HEK293 (cell line): ENCODE results near the gene CHRNA4.

Source experiments
- CTCF ChIA-PET: fragments of 350-600 bp; formaldehyde crosslinking; extraction: SDS; loops from one replicate; lab custom pipeline; 2021; ENCODE audit warnings: antibody characterized with exemption; lab: Yijun Ruan, JAX
- POLR2A ChIA-PET: fragments of 300-600 bp; formaldehyde crosslinking; extraction: SDS; loops from one replicate; lab custom pipeline; 2020; ENCODE audit warnings: antibody characterized with exemption, inconsistent platforms; lab: Yijun Ruan, JAX
- H3K27ac ChIP-seq: fragments of 200-500 bp; sonication (Bioruptor generic); 2 replicates; pipeline ENCODE4 v1.5.1; 2014; ENCODE audit warnings: low read depth, low read length, control low read depth, inconsistent platforms; ENCODE audit errors: extremely low read depth
- H3K36me3 ChIP-seq, 2 experiments: fragments of 200-500 bp in 1 of 2; sonication (Bioruptor generic) in 1 of 2; 1 replicate in 1 of 2; 2 replicates in 1 of 2; pipeline ENCODE4 v1.5.1; 2014 to 2017; ENCODE audit warnings: inconsistent platforms in 2 of 2, low read length in 2 of 2; ENCODE audit not compliant: control insufficient read depth in 2 of 2, insufficient read depth in 1 of 2
- H3K4me1 ChIP-seq: fragments of 200-500 bp; sonication (Bioruptor generic); 2 replicates; pipeline ENCODE4 v1.5.1; 2014; ENCODE audit warnings: mild to moderate bottlenecking, low read length, inconsistent platforms; ENCODE audit not compliant: control insufficient read depth, insufficient read depth
- H3K4me3 ChIP-seq: 2 replicates; pipeline ENCODE4 v1.5.1; 2011; ENCODE audit warnings: low read depth, mild to moderate bottlenecking, control low read depth, low read length, moderate library complexity
- H3K9me3 ChIP-seq: fragments of 200-500 bp; sonication (Bioruptor generic); 2 replicates; pipeline ENCODE4 v1.5.1; 2014; ENCODE audit warnings: low read depth, low read length, inconsistent platforms; ENCODE audit not compliant: control insufficient read depth, insufficient read depth
- EGR2 ChIP-seq: fragments of 450-650 bp; formaldehyde crosslinking; IDR thresholded peaks from 2 replicates; pipeline ENCODE4 v1.5.1; 2016; ENCODE audit warnings: low read depth, missing biosample characterization, missing genetic modification characterization
- SETDB1 ChIP-seq: IDR thresholded peaks from one replicate; pipeline ENCODE4 v1.6.1; 2017; ENCODE audit warnings: mild to moderate bottlenecking, low read length, moderate library complexity, mixed read lengths; ENCODE audit not compliant: insufficient read length
- WT1 ChIP-seq: fragments of 450-650 bp; formaldehyde crosslinking; IDR thresholded peaks from 2 replicates; pipeline ENCODE4 v1.5.1; 2016; ENCODE audit warnings: missing biosample characterization, missing genetic modification characterization
- ZFHX2 ChIP-seq: fragments of 450-650 bp; formaldehyde crosslinking; conservative IDR thresholded peaks from 2 replicates; pipeline ENCODE4 v1.5.1; 2016; ENCODE audit warnings: missing biosample characterization, missing genetic modification characterization
- ZNF23 ChIP-seq: fragments of 450-650 bp; formaldehyde crosslinking; IDR thresholded peaks from 2 replicates; pipeline ENCODE4 v1.5.1; 2016; ENCODE audit warnings: missing biosample characterization, missing genetic modification characterization, borderline replicate concordance
- ZNF274 ChIP-seq, 2 experiments: fragments of 200-500 bp in 1 of 2; fragments of 450-650 bp in 1 of 2; sonication (Bioruptor generic) in 1 of 2; formaldehyde crosslinking in 1 of 2; IDR thresholded peaks; 2 replicates each; pipeline versions ENCODE4 v1.5.1 to v1.6.1; 2014 to 2016; ENCODE audit warnings: borderline replicate concordance in 1 of 2, inconsistent platforms in 1 of 2, low read length in 1 of 2, missing biosample characterization in 1 of 2, missing genetic modification characterization in 1 of 2
- ZNF341 ChIP-seq: fragments of 450-650 bp; formaldehyde crosslinking; IDR thresholded peaks from 2 replicates; pipeline ENCODE4; 2016; ENCODE audit warnings: low read depth, missing biosample characterization, missing genetic modification characterization
- ZNF391 ChIP-seq: fragments of 450-650 bp; formaldehyde crosslinking; IDR thresholded peaks from 2 replicates; pipeline ENCODE4 v1.5.1; 2016; ENCODE audit warnings: low read depth, missing biosample characterization, missing genetic modification characterization, borderline replicate concordance
- ZNF426 ChIP-seq: fragments of 450-650 bp; formaldehyde crosslinking; IDR thresholded peaks from 2 replicates; pipeline ENCODE4 v1.5.1; 2017; ENCODE audit warnings: missing biosample characterization, missing genetic modification characterization, mild to moderate bottlenecking, inconsistent platforms, moderate library complexity
- TF ChIP-seq, protein P1 (sequence below): fragments of 450-650 bp; formaldehyde crosslinking; IDR thresholded peaks from 2 replicates; pipeline ENCODE4 v1.5.1; 2016; ENCODE audit warnings: missing biosample characterization, missing genetic modification characterization
- TF ChIP-seq, protein P2 (sequence below): fragments of 450-650 bp; formaldehyde crosslinking; IDR thresholded peaks from 2 replicates; pipeline ENCODE4 v1.5.1; 2017; ENCODE audit warnings: missing biosample characterization, missing genetic modification characterization

Gene CHRNA4

DNA sequence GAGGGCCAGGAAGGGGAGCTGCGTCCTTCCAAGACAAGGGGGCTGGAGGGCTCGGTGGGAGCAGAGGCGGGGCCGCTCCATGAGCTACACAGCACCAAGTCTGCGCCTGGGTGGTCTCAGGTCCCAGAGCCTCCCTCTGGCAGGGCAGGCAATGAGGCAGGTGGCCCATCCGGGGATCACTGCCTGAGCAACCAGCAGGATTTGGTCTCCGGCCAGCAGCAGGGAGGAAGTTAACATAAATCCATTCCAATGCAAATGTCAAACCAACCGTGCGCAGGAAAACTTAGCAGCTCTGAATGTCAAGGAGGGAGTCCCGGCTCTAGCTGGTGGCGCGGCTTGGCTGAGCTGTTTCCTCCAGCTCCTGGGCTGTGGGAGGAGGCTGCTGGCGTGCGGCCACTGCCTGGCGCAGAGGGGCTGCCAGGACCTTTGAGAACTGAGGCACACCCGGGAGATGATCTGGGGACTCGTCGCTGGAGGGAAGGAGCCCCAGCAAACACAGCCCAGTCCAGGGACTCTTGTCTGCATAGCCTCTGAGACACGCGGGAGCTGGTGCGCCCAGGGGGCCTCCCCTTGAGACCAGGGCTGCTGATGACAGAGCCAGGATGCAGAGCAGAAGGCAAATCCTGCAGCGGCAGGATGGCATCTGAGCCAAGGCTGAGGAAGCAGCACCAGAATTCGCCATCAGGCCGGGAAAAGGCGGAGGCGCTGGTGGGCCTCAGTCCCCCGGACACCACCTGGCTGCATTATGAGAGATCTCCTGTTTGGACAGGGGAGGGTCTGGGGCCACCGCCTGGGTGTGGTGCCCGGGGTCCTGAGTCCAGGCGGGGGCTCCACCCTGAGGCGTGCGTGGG lies 33.1 kb upstream of the CHRNA4 start:
- no peak for TF ChIP-seq WT1 (tag by site-specific recombination)
- no peak for TF ChIP-seq ZNF426 (tag by site-specific recombination)
- TF ChIP-seq, protein P1, sequence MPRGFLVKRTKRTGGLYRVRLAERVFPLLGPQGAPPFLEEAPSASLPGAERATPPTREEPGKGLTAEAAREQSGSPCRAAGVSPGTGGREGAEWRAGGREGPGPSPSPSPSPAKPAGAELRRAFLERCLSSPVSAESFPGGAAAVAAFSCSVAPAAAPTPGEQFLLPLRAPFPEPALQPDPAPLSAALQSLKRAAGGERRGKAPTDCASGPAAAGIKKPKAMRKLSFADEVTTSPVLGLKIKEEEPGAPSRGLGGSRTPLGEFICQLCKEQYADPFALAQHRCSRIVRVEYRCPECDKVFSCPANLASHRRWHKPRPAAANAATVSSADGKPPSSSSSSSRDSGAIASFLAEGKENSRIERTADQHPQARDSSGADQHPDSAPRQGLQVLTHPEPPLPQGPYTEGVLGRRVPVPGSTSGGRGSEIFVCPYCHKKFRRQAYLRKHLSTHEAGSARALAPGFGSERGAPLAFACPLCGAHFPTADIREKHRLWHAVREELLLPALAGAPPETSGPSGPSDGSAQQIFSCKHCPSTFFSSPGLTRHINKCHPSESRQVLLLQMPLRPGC (tag by site-specific recombination) = no peak
- no peak for TF ChIP-seq ZNF391 (tag by site-specific recombination)
- no peak for TF ChIP-seq ZFHX2 (tag by site-specific recombination)
- no peak for TF ChIP-seq SETDB1
- no peak for TF ChIP-seq ZNF274 (IDR thresholded peaks at IDR 0.05; ENCODE audit: low read length)
- TF ChIP-seq ZNF274 (tag by site-specific recombination; IDR thresholded peaks at IDR 0.05; ENCODE audit: borderline replicate concordance) = no peak
- CTCF ChIA-PET = interaction anchor here (1.5 kb wide), 1 partner anchor 13 kb away, joined by 5 read pairs; no protein-coding TSS in a partner anchor
- POLR2A ChIA-PET = no interaction called here
- H3K4me1 ChIP-seq = no peaks in the 10 kb centered on the region
- H3K4me3 ChIP-seq = no peak overlapping the region
- no peaks in the 10 kb centered on the region for H3K9me3 ChIP-seq
- no peak overlapping the region for H3K27ac ChIP-seq
- H3K36me3 ChIP-seq = no peaks in the 10 kb centered on the region

DNA sequence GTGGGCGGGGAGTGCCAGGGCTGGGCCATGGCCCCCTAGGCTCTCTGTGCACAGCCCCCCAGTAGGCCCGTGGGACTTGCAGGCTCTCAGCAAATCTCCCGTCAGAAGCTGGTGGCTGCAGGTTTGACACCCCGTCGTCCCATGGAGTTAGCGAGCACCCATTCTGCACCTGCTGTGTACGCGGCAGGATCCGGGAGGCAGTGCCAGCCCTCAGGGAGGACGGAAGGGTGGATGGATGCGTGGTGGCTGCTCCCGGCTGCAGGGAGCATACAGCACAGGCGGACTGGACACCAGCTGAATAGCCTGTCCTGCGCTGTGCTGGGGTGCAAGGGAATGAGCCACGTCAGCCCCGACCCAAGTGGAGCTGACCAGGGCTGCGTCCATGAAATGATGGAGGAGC lies 32.4 kb upstream of the CHRNA4 start:
- CTCF ChIA-PET = interaction anchor here (1.5 kb wide), 1 partner anchor 12 kb away, joined by 5 read pairs; no protein-coding TSS in a partner anchor
- POLR2A ChIA-PET = no interaction called here
- no peaks in the 10 kb centered on the region for H3K36me3 ChIP-seq
- H3K4me3 ChIP-seq = no peak overlapping the region
- TF ChIP-seq ZNF23 (tag by site-specific recombination) = no peak
- TF ChIP-seq EGR2 (tag by site-specific recombination) = no peak
- no peak overlapping the region for H3K27ac ChIP-seq
- H3K4me1 ChIP-seq = no peaks in the 10 kb centered on the region
- H3K9me3 ChIP-seq = no peaks in the 10 kb centered on the region

DNA sequence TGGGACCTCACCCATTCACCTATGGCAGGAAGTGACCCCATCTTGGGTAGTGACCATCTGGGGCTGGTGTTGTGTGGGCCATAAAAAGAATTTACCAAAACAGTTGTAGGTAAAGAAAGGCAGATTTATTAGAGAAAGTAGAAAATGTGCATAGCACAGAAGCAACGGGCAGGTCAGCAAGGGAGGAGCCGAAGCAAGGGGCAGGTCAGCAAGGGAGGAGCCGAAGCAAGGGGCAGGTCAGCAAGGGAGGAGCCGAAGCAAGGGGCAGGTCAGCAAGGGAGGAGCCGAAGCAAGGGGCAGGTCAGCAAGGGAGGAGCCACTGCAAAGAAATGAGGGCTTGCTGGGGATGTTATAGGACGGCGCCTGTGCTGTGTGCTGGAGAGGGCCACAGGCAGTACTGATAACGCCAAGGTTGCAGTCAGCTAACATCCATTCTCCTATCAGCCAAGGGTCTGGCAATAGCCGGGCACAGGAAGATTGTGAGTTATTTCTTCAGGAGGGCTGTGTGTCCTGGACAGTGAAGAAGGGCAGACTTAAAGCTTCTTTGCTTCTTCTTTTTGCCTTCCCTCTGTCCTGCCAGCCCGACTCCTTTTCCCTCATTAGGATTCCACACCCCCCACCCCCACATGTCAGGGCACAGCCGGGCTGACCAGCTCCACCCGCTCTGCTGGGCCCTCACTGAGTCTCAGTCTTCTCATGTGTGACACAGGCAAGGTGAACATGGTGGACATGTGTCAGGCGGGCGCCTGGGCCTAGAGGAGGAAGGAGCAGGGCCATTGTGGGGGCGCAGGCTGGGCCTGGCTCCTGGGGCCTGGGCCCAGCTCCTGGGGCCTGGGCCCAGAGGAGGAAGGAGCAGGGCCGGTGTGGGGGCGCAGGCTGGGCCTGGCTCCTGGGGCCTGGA lies 31.6 kb upstream of the CHRNA4 start:
- H3K27ac ChIP-seq = no peak overlapping the region
- ChIA-PET POLR2A (no interaction called here), CTCF (no interaction called here)
- H3K4me3 ChIP-seq = no peak overlapping the region
- TF ChIP-seq, protein P2, sequence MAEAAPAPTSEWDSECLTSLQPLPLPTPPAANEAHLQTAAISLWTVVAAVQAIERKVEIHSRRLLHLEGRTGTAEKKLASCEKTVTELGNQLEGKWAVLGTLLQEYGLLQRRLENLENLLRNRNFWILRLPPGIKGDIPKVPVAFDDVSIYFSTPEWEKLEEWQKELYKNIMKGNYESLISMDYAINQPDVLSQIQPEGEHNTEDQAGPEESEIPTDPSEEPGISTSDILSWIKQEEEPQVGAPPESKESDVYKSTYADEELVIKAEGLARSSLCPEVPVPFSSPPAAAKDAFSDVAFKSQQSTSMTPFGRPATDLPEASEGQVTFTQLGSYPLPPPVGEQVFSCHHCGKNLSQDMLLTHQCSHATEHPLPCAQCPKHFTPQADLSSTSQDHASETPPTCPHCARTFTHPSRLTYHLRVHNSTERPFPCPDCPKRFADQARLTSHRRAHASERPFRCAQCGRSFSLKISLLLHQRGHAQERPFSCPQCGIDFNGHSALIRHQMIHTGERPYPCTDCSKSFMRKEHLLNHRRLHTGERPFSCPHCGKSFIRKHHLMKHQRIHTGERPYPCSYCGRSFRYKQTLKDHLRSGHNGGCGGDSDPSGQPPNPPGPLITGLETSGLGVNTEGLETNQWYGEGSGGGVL (tag by site-specific recombination) = no peak
- TF ChIP-seq SETDB1 (peak; percentile 67), ZNF341 (no peak)
- no peaks in the 10 kb centered on the region for H3K9me3 ChIP-seq
- no peaks in the 10 kb centered on the region for H3K4me1 ChIP-seq
- H3K36me3 ChIP-seq = no peaks in the 10 kb centered on the region
